Measurements from ENCODE around the gene PIGU. TPM values are rescaled to one million over a fixed set of nuclear protein-coding genes. Genes with fewer than 3 reads are reported as not detected.

PIGU gene
- total RNA-seq, 1 donor from 2014 or later, result 45.8 TPM

DNA sequence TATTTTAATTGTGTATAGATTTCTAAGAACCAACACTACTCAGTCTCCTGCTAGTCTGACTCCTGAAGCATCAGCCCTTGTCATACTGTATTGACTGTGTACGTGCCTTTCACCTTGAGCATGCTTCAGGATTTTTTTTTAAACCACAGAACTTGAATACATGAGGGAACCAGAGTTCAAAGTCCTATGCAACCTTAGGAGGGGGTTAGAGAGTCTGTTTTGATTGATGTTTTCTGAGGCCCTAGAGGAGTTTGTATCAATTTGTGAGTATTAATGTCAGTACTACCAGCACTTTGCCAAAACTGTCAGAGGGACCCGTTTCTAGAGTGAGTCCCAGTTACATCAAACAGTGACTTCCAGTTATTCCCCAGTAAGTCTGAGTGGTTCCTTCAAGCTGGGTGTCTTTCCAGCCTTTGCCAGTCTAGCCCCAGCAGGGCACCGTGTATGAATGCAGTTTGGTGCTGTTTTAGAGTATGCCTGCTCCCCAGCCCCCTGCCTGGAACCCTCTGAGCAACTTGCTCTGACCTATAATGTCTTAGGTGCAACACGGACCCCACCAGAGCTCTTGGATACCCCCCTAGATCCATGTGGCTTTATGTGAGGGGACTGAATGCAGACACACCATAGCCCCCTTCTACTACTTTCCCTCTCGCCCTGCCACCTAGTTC is 35.8 kb upstream of the PIGU start:
- Mint-ChIP-seq H3K4me1 (ENCODE audit: low read depth) (peaks cover 8% of the 10 kb centered on the region), H3K27ac (no peak overlapping the region), H3K36me3 (ENCODE audit: insufficient read depth) (peaks cover 17% of the 10 kb centered on the region), H3K27me3 (peaks cover 19% of the 10 kb centered on the region), H3K9me3 (ENCODE audit: low read depth) (no peaks in the 10 kb centered on the region), H3K4me3 (ENCODE audit: low read depth) (no peak overlapping the region)
- DNase-seq (ENCODE audit: low spot score, unreplicated experiment), result no peak
- TF ChIP-seq, protein P1, sequence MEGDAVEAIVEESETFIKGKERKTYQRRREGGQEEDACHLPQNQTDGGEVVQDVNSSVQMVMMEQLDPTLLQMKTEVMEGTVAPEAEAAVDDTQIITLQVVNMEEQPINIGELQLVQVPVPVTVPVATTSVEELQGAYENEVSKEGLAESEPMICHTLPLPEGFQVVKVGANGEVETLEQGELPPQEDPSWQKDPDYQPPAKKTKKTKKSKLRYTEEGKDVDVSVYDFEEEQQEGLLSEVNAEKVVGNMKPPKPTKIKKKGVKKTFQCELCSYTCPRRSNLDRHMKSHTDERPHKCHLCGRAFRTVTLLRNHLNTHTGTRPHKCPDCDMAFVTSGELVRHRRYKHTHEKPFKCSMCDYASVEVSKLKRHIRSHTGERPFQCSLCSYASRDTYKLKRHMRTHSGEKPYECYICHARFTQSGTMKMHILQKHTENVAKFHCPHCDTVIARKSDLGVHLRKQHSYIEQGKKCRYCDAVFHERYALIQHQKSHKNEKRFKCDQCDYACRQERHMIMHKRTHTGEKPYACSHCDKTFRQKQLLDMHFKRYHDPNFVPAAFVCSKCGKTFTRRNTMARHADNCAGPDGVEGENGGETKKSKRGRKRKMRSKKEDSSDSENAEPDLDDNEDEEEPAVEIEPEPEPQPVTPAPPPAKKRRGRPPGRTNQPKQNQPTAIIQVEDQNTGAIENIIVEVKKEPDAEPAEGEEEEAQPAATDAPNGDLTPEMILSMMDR (IDR thresholded peaks at IDR 0.05; ENCODE audit: unreplicated experiment), result no peak

- peaks cover 7% of the 10 kb centered on the region for H3K4me1 Mint-ChIP-seq (ENCODE audit: low read depth)
- TF ChIP-seq, protein P1 (IDR thresholded peaks at IDR 0.05; ENCODE audit: unreplicated experiment), result no peak
- H3K27ac Mint-ChIP-seq, result no peak overlapping the region
- H3K36me3 Mint-ChIP-seq (ENCODE audit: insufficient read depth), result peaks cover 12% of the 10 kb centered on the region
- H3K27me3 Mint-ChIP-seq, result peaks cover 19% of the 10 kb centered on the region
- DNase-seq (ENCODE audit: low spot score, unreplicated experiment), result no peak
- H3K4me3 Mint-ChIP-seq (ENCODE audit: low read depth), result no peak overlapping the region
- H3K9me3 Mint-ChIP-seq (ENCODE audit: low read depth), result no peaks in the 10 kb centered on the region
Observed at GRCh38 chr20:34711813-34712430, 35.0 kb upstream of the PIGU start.

- peaks cover 12% of the 10 kb centered on the region for H3K36me3 Mint-ChIP-seq (ENCODE audit: insufficient read depth)
- peak overlapping the region; percentile 69 for H3K4me3 Mint-ChIP-seq (ENCODE audit: low read depth)
- TF ChIP-seq, protein P1 (IDR thresholded peaks at IDR 0.05; ENCODE audit: unreplicated experiment), result no peak
- no peaks in the 10 kb centered on the region for H3K9me3 Mint-ChIP-seq (ENCODE audit: low read depth)
- DNase-seq (ENCODE audit: low spot score, unreplicated experiment), result no peak
- H3K4me1 Mint-ChIP-seq (ENCODE audit: low read depth), result peaks cover 7% of the 10 kb centered on the region
- peak overlapping the region; percentile 32 for H3K27ac Mint-ChIP-seq
- H3K27me3 Mint-ChIP-seq, result peaks cover 22% of the 10 kb centered on the region
Observed at GRCh38 chr20:34710861-34711574, 34.1 kb upstream of the PIGU start.

GRCh38 chr20:34710568-34710839 is 33.6 kb upstream of the PIGU start:
- TF ChIP-seq, protein P1 (IDR thresholded peaks at IDR 0.05; ENCODE audit: unreplicated experiment), result no peak
- peaks cover 9% of the 10 kb centered on the region for H3K4me1 Mint-ChIP-seq (ENCODE audit: low read depth)
- peaks cover 12% of the 10 kb centered on the region for H3K36me3 Mint-ChIP-seq (ENCODE audit: insufficient read depth)
- peak overlapping the region; percentile 32 for H3K27ac Mint-ChIP-seq
- peak overlapping the region; percentile 69 for H3K4me3 Mint-ChIP-seq (ENCODE audit: low read depth)
- no peak for DNase-seq (ENCODE audit: low spot score, unreplicated experiment)
- peaks cover 22% of the 10 kb centered on the region for H3K27me3 Mint-ChIP-seq
- no peaks in the 10 kb centered on the region for H3K9me3 Mint-ChIP-seq (ENCODE audit: low read depth)

GRCh38 chr20:34709831-34710567 is 33.1 kb upstream of the PIGU start:
- H3K27ac Mint-ChIP-seq, result peak overlapping the region; percentile 88
- TF ChIP-seq, protein P1 (IDR thresholded peaks at IDR 0.05; ENCODE audit: unreplicated experiment), result peak; percentile 52
- peak; percentile 58 for DNase-seq (ENCODE audit: low spot score, unreplicated experiment)

More at GRCh38 chr20:34709831-34710567, 33.1 kb upstream of the PIGU start:
- Mint-ChIP-seq H3K4me3 (ENCODE audit: low read depth) (peak overlapping the region; percentile 79), H3K36me3 (ENCODE audit: insufficient read depth) (peaks cover 9% of the 10 kb centered on the region), H3K9me3 (ENCODE audit: low read depth) (no peaks in the 10 kb centered on the region), H3K27me3 (peaks cover 22% of the 10 kb centered on the region), H3K4me1 (ENCODE audit: low read depth) (peaks cover 14% of the 10 kb centered on the region)

Data from progenitor cell of endocrine pancreas (in vitro differentiated cells).